HG02642 (cell line): ENCODE results near the gene GPATCH8.

Experiments
- ATAC-seq: cut with Tn5 transposase; IDR thresholded peaks from one replicate; pipeline ENCODE4 v1.9.1; 2021; ENCODE audit warnings: mild to moderate bottlenecking; ENCODE audit not compliant: unreplicated experiment, poor library complexity

The GPATCH8 gene

DNA sequence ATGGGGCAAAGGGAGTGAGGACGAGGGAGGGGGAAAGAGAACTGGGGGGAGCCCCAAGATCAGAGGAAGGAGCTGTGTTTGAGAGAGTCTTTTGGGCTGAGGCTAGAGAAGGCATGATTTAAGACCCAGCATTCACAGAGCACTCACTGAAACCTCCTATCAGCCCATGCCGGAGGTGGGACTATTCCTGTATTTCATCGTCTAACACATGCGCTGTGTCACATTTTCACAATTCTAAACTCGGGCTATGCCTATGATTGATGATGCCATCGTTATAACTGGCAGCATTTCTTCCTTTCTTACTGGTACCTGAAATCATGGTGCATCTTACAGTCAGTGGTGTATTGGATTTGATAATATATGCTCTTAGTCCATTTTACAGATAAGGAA is 143.1 kb downstream of the GPATCH8 start:
- no peak for ATAC-seq

DNA sequence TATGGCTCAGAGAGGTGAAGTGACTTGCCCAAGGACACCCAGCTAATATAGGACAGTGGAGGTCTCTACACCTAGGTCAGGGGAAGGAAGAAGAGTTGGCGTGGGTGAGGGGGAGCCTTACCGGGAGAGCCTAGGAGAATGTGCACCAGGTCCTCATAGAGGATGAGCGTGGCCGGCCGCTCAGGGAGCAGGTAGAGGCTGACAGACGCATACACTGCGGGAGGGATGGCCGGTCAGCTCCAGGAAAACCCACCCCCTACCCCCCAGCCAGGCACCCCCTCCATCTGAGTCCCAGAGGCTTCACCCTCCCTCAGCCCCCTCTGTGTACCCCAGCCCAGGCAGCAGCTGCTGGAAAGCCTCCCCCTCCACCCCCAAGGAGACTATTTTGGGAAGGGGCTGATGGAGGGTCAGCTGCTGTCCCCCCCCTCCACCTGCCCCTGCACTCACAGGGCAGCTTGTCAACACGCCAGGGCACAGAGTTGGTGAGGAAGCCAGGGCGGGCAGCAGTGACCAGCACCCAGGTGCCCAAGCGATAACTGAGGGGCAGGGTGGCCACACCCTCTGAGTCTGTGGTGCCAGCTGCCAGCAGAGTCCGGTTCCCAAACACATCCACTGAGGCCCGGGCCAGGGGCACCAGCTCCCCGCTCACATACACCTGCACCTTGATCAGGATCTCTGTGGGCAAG is 143.6 kb downstream of the GPATCH8 start:
- no peak for ATAC-seq

DNA sequence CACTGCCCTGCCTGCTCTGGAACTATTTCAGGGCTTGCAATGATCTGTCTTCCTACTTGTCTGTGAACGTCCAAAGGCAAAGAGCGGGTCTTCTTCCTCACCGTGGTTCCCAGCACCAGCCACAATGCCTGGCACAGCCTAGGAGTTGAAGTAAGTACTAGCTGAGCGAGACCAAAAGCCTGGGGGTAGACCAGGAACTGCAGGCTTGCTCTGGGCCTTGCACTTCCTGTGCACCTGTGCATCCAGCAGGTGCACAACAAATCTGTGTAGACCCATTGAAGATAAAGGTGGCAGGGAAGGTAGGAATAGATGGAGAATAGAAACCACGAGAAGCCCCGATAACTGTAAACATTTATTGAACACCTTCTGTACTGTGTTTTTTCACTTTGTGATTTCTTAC is 144.2 kb downstream of the GPATCH8 start:
- no peak for ATAC-seq

DNA sequence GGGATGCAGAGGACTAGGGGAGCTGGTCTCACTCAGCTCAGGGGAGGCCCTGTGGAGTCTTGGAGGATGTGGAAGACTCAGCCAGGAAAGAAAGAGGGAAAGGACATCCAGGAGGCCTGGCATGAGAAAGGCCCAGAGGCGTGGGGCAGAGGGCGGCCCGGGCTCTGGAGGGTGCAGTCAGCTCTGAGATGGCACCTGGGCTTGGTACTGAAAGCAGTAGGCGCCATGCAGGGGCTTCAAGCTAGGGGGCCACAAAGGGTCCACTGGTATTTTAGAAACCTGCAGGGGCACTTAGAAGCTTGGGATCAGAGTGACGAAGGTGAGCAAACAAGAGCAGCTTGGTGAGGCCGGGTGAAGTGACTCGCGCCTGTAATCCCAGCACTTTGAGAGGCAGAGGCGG is 145.1 kb downstream of the GPATCH8 start:
- no peak for ATAC-seq

DNA sequence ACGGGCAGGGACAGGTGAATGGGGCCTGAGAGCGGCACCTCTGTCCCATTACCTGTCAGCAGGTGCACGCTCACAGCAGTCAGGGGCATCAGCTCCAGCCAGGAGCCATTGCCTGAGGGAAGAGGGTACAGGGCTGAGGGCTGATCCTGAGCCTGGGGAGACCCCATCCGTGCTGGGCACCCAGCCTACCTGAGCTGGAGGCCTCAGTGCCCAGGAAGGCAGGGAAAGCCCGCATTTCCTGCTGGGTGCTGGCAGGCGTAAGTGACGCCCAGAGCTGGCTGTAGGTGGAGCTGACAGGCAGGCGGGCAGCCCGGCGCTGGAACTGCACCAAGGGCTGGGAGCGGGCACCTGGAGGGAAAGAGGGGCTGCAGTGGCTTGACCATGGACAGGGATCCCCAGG is 147.0 kb downstream of the GPATCH8 start:
- no peak for ATAC-seq

DNA sequence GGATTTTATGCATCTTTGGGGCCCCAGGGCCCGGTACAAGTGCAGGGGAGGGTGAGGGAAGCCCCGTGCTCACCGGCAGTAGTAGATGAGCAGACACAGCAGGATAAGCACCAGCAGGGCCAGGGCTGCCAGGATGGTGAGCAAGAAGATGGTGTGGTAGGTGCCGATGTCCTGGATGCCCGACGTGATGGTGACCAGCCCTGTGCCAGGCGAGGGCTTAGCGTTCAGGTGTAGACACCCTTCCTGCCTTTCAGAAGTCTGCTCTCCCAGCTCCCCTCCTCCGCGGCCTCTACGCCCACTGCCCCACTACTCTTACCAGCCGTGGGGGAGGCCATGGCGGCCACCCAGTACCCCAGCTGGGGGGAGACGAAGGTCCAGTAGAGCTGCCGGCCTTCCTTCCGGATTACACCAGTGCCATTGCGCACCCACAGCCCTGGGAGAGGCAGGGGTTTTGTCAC is 147.5 kb downstream of the GPATCH8 start:
- no peak for ATAC-seq

DNA sequence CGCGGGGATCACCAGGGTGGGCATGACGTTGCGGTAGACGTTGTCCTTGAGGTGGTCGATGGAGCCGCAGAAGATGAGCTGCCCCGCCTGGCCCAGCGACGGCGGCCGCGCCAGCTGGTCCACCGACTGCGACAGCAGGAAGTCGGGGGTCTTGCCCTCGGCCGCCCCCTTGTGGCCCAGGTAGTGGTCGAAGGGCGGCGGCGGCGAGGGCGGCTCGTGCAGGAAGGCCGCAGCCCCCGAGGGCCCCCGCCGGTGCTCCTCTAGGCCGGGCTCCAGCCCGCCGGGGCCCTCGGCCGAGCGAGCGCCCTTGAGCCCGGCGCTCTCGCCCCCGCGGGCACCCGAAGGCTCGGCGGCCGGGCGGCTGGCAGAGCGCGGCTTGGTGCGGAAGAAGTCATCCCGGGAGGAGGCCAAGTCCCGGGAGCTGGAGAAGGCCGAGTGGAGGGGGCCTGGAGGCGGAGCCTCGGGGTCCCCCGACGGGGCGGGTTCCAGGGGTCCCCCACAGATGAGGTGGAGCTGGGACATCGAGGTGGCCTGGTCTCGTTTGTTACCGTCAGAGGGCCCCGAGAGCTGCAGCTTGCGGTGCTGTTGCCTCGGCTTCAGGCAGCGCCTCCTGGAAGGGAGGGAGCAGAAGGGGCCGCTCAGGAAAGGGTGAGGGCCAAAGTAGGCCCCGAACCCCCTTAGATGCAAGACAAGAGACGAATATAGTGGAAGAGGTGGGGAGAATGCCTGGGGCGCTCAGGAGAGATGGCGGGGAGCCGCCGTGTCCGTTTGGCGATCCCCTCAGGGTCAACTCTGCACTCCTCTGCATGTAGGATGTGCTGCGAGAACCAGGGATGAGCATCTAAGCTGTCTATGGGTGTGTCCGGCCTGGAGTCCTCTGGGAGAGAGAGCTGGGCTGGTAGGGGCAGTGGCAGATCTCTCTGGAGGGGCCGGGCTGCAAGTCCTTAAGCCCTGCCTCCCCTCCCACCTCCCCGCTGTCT is 148.3 kb downstream of the GPATCH8 start:
- no peak for ATAC-seq

DNA sequence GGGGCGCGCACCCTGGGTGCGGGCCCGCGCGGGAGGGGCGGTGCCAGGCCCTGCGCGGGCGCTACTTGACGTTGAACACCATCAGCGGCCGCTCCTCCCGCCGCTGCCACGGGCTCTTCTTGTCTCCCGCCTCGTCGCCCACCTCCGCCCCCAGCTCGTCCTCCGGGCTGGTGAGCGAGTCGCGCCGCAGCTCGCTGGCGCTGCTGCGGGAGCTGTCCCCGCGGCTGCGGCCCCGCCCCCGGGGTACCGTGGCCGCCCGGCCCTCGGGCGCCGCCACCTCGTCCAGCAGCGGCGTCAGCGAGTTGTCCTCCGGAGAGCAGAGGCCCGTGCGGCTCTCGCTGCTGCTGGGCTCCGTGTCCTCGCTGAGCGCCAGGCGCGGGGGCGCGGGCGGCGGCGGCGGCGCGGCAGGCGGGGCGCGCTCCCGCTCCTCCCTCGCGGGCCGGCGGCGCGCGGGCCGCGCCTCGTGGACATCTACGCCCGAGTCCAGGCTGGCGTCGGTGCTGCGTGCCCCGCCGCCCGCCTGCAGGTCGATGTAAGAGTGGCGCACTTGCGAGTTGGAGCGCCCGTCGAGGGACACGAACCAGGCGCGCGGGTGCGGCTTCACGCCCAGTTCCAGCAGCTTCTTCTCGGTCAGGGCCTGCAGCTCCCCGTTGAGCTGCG is 149.4 kb downstream of the GPATCH8 start:
- no peak for ATAC-seq

DNA sequence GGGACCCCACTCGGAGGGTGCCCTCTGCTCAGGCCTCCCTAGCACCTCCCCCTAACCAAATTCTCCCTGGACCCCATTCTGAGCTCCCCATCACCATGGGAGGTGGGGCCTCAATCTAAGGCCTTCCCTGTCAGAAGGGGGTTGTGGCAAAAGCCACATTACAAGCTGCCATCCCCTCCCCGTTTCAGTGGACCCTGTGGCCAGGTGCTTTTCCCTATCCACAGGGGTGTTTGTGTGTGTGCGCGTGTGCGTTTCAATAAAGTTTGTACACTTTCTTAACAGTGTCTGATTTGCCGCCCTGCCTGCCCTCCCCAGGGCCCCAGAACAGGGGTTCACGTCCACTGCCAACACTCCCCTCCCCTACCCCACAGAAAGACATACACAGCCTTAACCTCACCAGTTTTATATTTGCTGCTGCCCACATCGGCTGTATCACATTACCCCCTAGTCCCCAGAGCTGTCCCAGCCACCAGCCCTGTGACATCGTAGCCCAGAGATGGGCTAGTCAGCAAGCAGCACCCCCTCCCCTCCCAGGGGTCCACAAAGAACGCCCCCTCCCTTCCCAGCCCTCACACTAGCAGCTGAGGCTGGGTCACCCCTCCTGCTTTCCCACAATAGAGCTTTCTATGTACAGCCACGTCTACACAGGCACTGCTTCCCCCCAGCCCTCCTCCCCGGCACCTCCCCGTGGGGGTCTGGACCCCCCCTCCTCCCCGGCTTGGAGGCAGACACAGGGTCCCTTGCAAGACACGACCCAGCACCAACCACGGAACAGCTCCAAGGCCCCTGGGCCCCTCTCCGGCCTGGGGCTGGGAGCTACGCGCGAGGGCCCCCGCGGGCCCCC is 150.2 kb downstream of the GPATCH8 start:
- no peak for ATAC-seq

DNA sequence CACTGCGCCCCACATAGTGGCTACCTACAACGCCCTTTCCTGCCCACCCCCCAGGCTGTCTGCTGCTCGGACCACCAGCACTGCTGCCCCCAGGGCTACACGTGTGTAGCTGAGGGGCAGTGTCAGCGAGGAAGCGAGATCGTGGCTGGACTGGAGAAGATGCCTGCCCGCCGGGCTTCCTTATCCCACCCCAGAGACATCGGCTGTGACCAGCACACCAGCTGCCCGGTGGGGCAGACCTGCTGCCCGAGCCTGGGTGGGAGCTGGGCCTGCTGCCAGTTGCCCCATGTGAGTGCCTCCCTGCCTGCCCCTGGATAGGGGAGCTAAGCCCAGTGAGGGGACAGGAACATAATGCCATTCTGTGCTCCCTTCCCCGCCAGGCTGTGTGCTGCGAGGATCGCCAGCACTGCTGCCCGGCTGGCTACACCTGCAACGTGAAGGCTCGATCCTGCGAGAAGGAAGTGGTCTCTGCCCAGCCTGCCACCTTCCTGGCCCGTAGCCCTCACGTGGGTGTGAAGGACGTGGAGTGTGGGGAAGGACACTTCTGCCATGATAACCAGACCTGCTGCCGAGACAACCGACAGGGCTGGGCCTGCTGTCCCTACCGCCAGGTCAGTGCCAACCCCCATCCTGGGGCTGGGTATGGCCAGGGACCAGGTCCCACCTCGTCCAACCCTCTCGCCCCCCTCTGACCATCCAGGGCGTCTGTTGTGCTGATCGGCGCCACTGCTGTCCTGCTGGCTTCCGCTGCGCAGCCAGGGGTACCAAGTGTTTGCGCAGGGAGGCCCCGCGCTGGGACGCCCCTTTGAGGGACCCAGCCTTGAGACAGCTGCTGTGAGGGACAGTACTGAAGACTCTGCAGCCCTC is 151.0 kb downstream of the GPATCH8 start:
- ATAC-seq, result no peak

DNA sequence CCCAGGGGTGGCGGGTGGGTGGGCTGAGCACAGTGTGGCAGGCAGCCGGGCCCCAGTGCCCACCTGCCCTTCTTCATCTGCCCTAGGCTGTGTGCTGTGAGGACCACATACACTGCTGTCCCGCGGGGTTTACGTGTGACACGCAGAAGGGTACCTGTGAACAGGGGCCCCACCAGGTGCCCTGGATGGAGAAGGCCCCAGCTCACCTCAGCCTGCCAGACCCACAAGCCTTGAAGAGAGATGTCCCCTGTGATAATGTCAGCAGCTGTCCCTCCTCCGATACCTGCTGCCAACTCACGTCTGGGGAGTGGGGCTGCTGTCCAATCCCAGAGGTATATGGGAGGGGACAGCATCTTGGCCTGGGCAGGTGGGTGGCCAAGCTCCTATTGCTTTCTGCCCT is 151.7 kb downstream of the GPATCH8 start:
- ATAC-seq, result no peak

DNA sequence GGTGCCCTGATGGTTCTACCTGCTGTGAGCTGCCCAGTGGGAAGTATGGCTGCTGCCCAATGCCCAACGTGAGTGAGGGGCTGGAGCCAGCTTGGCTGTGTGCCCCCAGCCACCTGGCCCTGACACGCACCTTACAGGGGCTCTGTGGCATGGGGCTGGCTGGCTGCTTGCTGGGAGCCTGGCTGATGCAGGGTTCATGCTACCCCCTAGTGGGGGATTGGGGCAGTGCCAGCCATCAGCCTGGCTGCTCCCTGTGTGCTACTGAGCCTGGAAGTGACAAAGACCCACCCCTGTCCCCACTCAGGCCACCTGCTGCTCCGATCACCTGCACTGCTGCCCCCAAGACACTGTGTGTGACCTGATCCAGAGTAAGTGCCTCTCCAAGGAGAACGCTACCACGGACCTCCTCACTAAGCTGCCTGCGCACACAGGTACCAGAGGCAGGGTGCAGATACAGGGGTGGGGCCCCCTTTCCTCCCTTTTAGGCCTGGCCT is 152.4 kb downstream of the GPATCH8 start:
- ATAC-seq, result no peak

DNA sequence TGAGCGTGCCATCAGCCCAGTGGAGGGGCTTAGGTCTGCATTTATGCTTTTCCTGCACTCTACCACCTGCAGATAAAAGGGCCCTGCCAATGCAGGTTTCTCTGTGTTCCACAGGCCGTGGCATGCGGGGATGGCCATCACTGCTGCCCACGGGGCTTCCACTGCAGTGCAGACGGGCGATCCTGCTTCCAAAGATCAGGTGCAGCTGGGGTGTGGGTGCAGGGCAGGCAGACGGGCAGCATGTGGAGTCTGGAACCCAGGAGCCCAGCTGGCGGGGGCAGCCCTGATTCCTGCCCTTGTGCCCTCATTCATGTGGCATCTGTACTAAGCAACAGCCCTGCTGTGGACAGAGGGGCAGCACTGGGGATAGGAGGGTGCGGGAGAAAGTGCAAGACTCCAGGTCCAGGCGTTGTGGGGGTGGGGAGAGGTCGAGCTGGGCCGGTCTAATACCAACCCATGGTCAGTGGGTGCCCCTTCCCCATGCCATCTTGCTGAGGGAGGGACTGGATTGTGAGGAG is 153.6 kb downstream of the GPATCH8 start:
- no peak for ATAC-seq

DNA sequence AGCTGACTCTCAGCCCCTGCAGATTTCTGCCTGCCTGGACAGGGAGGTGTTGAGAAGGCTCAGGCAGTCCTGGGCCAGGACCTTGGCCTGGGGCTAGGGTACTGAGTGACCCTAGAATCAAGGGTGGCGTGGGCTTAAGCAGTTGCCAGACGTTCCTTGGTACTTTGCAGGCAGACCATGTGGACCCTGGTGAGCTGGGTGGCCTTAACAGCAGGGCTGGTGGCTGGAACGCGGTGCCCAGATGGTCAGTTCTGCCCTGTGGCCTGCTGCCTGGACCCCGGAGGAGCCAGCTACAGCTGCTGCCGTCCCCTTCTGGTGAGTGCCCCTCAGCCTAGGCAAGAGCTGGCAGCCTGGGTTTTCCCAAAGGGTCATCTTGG is 154.2 kb downstream of the GPATCH8 start:
- ATAC-seq, result no peak

DNA sequence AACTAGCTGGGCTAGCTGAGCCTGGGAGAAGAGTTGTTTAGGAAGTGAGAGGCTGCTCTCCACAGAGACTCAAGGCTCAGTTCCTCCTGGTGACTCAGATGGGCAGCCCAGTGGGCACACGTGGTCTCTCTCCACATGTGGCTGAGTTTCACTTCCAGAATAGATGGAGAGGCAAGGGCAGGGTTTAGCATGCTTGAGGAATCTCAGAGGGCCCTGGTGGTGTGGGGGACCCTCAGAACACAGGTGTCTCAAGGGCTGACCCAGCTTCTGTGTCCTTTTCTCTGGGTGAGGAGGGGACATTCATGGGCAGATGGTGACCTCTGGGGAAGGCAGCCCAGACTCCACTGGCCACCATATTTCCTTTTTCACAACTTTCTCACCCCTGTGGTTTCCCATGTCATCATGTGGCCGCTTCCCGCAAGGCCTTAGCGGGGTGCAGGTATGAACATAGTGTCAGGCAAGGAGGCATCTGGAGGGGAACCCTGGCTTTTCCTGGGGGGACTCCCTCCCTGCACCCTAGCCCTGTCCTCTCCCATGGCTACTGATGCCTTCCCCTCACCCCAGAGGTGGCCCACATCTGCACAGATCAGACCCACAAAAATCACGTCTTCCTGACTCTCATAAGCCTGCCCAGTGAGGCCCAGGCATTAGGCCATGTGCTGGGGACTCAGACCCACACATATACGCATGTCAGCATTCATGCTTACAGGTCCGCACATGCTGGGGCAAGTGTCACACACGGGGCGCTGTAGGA is 154.8 kb downstream of the GPATCH8 start:
- peak; percentile 44 for ATAC-seq
